PC-3 (cell line): Measurements from ENCODE around the gene ANKRD13C.

Source experiments
- CTCF ChIP-seq: fragments of 300-600 bp; sonication (generic); conservative IDR thresholded peaks from 2 replicates; pipeline ENCODE4 v1.5.1; 2017; ENCODE audit warnings: antibody characterized with exemption, low read depth, mild to moderate bottlenecking, low read length
- EZH2 ChIP-seq: fragments of 300-600 bp; sonication (generic); IDR thresholded peaks from one replicate; pipeline ENCODE4 v1.6.1; 2017; ENCODE audit warnings: antibody characterized with exemption, mild to moderate bottlenecking, low read length; ENCODE audit not compliant: unreplicated experiment
- EZH2phosphoT487 ChIP-seq: fragments of 300-600 bp; sonication (generic); IDR thresholded peaks from 2 replicates; pipeline ENCODE4 v1.6.1; 2018; ENCODE audit warnings: mild to moderate bottlenecking, antibody characterized with exemption, low read length, borderline replicate concordance

DNA sequence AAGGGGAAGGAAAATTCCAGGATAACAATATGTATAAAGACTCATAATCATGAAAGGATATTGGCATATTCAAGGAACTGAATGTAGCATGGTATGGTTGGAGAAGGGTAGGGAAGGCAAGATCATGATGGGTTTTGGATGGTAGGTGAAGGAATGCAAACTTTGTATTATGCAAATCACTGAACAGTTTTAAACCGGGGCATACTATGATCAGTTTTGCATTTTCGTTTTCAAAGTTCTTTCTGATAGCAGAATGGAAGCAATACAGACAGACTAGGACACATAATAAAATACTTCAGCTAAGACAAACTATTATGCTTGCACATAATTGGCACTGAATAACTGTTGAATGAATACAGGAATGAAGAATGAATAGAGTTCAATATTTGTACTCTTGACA lies 42.1 kb upstream of the ANKRD13C start:
- TF ChIP-seq CTCF, result no peak
- no peak for TF ChIP-seq EZH2phosphoT487
- no peak for TF ChIP-seq EZH2
